Astrocyte (in vitro differentiated cells and primary cell): Measurements from ENCODE around the gene FASLG. TPM values are rescaled to one million over a fixed set of nuclear protein-coding genes. Genes with fewer than 3 reads are reported as not detected.

Experiments used
- DNase-seq: peaks from one replicate; pipeline ENCODE4 v3.0.0-alpha.2; 2010; ENCODE audit warnings: low read depth
- FAIRE-seq: peaks from 2 replicates; lab custom pipeline; 2011; peaks lifted over from hg19 to GRCh38; lab: Jason Lieb, UNC
- H2AFZ ChIP-seq: 2 replicates; pipeline ENCODE4 v1.6.0; 2012; ENCODE audit warnings: low read depth, low read length, inconsistent platforms
- H3K27ac ChIP-seq: 2 replicates; pipeline ENCODE4 v1.5.1; 2011; ENCODE audit warnings: low read depth, low read length, inconsistent platforms
- H3K27me3 ChIP-seq: 2 replicates; pipeline ENCODE4 v1.6.0; 2011; ENCODE audit warnings: low read length, inconsistent platforms; ENCODE audit not compliant: insufficient read depth
- H3K36me3 ChIP-seq: 2 replicates; pipeline ENCODE4 v1.5.1; 2011; ENCODE audit warnings: low read length, inconsistent platforms; ENCODE audit not compliant: insufficient read depth
- H3K4me1 ChIP-seq: 2 replicates; pipeline ENCODE4 v1.5.1; 2011; ENCODE audit warnings: low read length, inconsistent platforms; ENCODE audit not compliant: insufficient read depth
- H3K4me2 ChIP-seq: 2 replicates; pipeline ENCODE4 v1.6.0; 2012; ENCODE audit warnings: low read length, inconsistent platforms
- H3K4me3 ChIP-seq: 2 replicates; pipeline ENCODE4 v1.5.1; 2011; ENCODE audit warnings: low read depth, mild to moderate bottlenecking, low read length, inconsistent platforms; ENCODE audit not compliant: insufficient read depth
- H3K79me2 ChIP-seq: 2 replicates; pipeline ENCODE4 v1.6.0; 2012; ENCODE audit warnings: mild to moderate bottlenecking, low read length, inconsistent platforms; ENCODE audit not compliant: insufficient read depth
- H3K9ac ChIP-seq: 2 replicates; pipeline ENCODE4 v1.6.0; 2012; ENCODE audit warnings: mild to moderate bottlenecking, low read length, inconsistent platforms
- H3K9me3 ChIP-seq: 2 replicates; pipeline ENCODE4 v1.5.1; 2012; ENCODE audit warnings: low read depth, mild to moderate bottlenecking, low read length, inconsistent platforms; ENCODE audit not compliant: insufficient read depth
- H4K20me1 ChIP-seq: 2 replicates; pipeline ENCODE4 v1.6.0; 2012; ENCODE audit warnings: low read length, inconsistent platforms; ENCODE audit not compliant: insufficient read depth
- H3K27ac Mint-ChIP-seq: one replicate; pipeline ENCODE4 v1.8.0; 2021; ENCODE audit warnings: mild to moderate bottlenecking, mixed read lengths; ENCODE audit not compliant: unreplicated experiment
- H3K27me3 Mint-ChIP-seq: one replicate; pipeline ENCODE4 v1.8.0; 2021; ENCODE audit warnings: low read depth, mixed read lengths; ENCODE audit not compliant: unreplicated experiment
- H3K36me3 Mint-ChIP-seq: one replicate; pipeline ENCODE4 v1.8.0; 2021; ENCODE audit warnings: low read depth, mixed read lengths; ENCODE audit not compliant: unreplicated experiment
- H3K4me1 Mint-ChIP-seq: one replicate; pipeline ENCODE4 v1.8.0; 2021; ENCODE audit warnings: low read depth, mixed read lengths; ENCODE audit not compliant: unreplicated experiment
- H3K4me3 Mint-ChIP-seq: one replicate; pipeline ENCODE4 v1.8.0; 2021; ENCODE audit warnings: mild to moderate bottlenecking, moderate library complexity, mixed read lengths; ENCODE audit not compliant: unreplicated experiment
- H3K9me3 Mint-ChIP-seq: one replicate; pipeline ENCODE4 v1.8.0; 2021; ENCODE audit warnings: mild to moderate bottlenecking, mixed read lengths; ENCODE audit not compliant: unreplicated experiment
- EZH2 ChIP-seq: IDR thresholded peaks from 2 replicates; pipeline ENCODE4 v1.6.1; 2012; ENCODE audit warnings: mild to moderate bottlenecking, low read length, inconsistent platforms; ENCODE audit not compliant: insufficient read depth
- total RNA-seq: library from RNA; stranded (reverse); gene quantifications from 2 replicates; pipeline ENCODE4 v1.2.1, GENCODE V29; 2021
- TF ChIP-seq, protein P1 (sequence below): IDR thresholded peaks from 2 replicates; pipeline ENCODE4 v1.5.1; 2011; ENCODE audit warnings: low read depth, mild to moderate bottlenecking, inconsistent platforms, low read length, moderate library complexity; ENCODE audit not compliant: insufficient read depth

Gene FASLG
- total RNA-seq, 1 donor from 2014 or later = not detected

DNA sequence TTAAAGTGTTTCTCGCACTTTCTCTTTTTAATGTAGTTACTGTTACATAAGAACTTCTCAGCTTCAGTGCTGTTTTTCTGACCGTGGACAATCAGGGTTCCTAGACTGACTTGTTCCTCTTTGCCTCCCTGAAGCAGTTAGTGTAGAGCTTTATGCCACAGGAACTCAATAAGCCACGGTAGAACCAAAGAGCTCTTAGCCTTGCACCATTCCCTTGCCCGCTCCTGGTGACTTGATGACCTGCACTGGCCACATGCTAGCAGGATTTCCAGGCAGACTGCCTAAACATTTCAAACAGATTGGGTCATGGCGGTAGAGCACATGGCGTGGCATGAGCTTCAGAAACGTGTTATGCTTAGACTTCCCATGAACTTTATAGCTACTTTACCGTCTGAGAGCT, 18.8 kb upstream of the FASLG start:
- Histone ChIP-seq H3K4me1 (peaks cover 30% of the 10 kb centered on the region), H3K9ac (no peak overlapping the region), H3K36me3 (no peaks in the 10 kb centered on the region), H3K79me2 (no peaks in the 10 kb centered on the region), H3K4me3 (no peak overlapping the region), H3K4me2 (no peak overlapping the region), H2AFZ (no peak overlapping the region), H3K27ac (peak overlapping the region; percentile 98), H3K9me3 (peaks cover 11% of the 10 kb centered on the region), H4K20me1 (no peaks in the 10 kb centered on the region), H3K27me3 (no peaks in the 10 kb centered on the region)
- TF ChIP-seq EZH2 = no peak
- TF ChIP-seq, protein P1, sequence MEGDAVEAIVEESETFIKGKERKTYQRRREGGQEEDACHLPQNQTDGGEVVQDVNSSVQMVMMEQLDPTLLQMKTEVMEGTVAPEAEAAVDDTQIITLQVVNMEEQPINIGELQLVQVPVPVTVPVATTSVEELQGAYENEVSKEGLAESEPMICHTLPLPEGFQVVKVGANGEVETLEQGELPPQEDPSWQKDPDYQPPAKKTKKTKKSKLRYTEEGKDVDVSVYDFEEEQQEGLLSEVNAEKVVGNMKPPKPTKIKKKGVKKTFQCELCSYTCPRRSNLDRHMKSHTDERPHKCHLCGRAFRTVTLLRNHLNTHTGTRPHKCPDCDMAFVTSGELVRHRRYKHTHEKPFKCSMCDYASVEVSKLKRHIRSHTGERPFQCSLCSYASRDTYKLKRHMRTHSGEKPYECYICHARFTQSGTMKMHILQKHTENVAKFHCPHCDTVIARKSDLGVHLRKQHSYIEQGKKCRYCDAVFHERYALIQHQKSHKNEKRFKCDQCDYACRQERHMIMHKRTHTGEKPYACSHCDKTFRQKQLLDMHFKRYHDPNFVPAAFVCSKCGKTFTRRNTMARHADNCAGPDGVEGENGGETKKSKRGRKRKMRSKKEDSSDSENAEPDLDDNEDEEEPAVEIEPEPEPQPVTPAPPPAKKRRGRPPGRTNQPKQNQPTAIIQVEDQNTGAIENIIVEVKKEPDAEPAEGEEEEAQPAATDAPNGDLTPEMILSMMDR = no peak
- Mint-ChIP-seq H3K9me3 (peaks cover 19% of the 10 kb centered on the region), H3K27ac (peak overlapping the region; percentile 97), H3K36me3 (peaks cover 7% of the 10 kb centered on the region), H3K4me3 (no peak overlapping the region), H3K4me1 (peaks cover 60% of the 10 kb centered on the region), H3K27me3 (no peaks in the 10 kb centered on the region)
- DNase-seq (peak; percentile 66), FAIRE-seq (no peak)

DNA sequence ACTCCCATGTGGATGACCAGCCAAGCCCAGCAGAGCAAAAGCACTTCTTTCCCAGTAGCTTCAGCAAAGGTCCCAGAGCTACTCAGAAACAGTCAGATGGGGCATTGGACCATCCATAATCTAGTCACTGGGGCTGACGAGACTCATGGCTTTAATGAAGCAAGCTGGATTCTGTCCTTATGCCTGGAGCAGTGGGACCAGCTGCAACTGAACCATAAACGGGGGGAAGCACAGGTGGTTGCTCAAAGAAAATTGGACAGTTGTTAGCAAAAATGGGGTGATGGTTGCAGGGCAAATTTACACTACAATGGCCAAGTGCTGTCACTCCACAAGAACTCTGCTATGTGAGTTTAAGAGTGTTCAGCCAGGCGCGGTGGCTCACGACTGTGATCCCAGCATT, 17.4 kb upstream of the FASLG start:
- H3K27me3 Mint-ChIP-seq = no peaks in the 10 kb centered on the region
- peaks cover 11% of the 10 kb centered on the region for H3K9me3 Mint-ChIP-seq
- no peak overlapping the region for H3K4me3 Mint-ChIP-seq
- DNase-seq (no peak), FAIRE-seq (no peak)
- H3K27ac ChIP-seq = no peak overlapping the region
- no peak overlapping the region for H3K27ac Mint-ChIP-seq
- H3K4me2 ChIP-seq = no peak overlapping the region
- no peak overlapping the region for H2AFZ ChIP-seq
- no peaks in the 10 kb centered on the region for H3K27me3 ChIP-seq
- no peak overlapping the region for H3K9ac ChIP-seq
- H3K79me2 ChIP-seq = no peaks in the 10 kb centered on the region
- peaks cover 8% of the 10 kb centered on the region for H3K9me3 ChIP-seq
- H3K36me3 ChIP-seq = no peaks in the 10 kb centered on the region
- peaks cover 7% of the 10 kb centered on the region for H3K36me3 Mint-ChIP-seq
- H3K4me1 ChIP-seq = peaks cover 30% of the 10 kb centered on the region
- TF ChIP-seq EZH2 = no peak
- TF ChIP-seq, protein P1 = no peak
- H4K20me1 ChIP-seq = no peaks in the 10 kb centered on the region
- H3K4me1 Mint-ChIP-seq = peaks cover 62% of the 10 kb centered on the region
- no peak overlapping the region for H3K4me3 ChIP-seq

DNA sequence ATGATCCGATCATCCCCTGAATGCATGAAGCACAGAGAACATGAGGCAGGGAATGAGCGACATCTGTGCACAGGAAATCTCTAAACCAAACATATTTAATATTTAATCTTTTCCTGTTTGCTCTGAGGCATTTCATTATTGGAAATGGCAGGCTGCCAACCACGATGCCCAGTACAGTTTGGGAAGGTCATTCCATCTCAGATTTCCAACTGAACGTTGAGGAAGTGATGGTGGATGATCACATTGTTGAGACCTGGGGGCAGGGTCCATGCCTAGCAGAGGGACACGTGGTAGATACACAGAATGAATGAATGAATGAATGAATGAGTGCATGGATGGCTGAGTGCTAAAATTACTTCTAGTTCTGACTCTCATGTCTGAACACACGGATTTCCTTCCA, 15.9 kb upstream of the FASLG start:
- TF ChIP-seq, protein P1 = no peak
- TF ChIP-seq EZH2 = no peak
- no peak for FAIRE-seq
- no peaks in the 10 kb centered on the region for H3K79me2 ChIP-seq
- Mint-ChIP-seq H3K27ac (no peak overlapping the region), H3K9me3 (no peaks in the 10 kb centered on the region), H3K36me3 (no peaks in the 10 kb centered on the region), H3K4me3 (no peak overlapping the region), H3K4me1 (peaks cover 53% of the 10 kb centered on the region), H3K27me3 (no peaks in the 10 kb centered on the region)
- H3K4me2 ChIP-seq = no peak overlapping the region
- H4K20me1 ChIP-seq = no peaks in the 10 kb centered on the region
- H3K27me3 ChIP-seq = no peaks in the 10 kb centered on the region
- H3K4me1 ChIP-seq = peaks cover 27% of the 10 kb centered on the region
- no peak for DNase-seq
- H3K36me3 ChIP-seq = no peaks in the 10 kb centered on the region
- no peaks in the 10 kb centered on the region for H3K9me3 ChIP-seq
- no peak overlapping the region for H3K9ac ChIP-seq
- H3K27ac ChIP-seq = no peak overlapping the region
- no peak overlapping the region for H3K4me3 ChIP-seq
- H2AFZ ChIP-seq = no peak overlapping the region
